Gastroesophageal sphincter (tissue), 4 donors: Measurements from ENCODE around the gene ITLN1. TPM values are rescaled to one million over a fixed set of nuclear protein-coding genes. Genes with fewer than 3 reads are reported as not detected.
"Not testable (repeated sequence)": the region's sequence is repeated elsewhere in the genome, so short reads cannot be mapped to it uniquely, and the experiment has no call there.

Experiments
- ATAC-seq: fragments of 150-250 bp; one replicate; pipeline ENCODE4 v1.9.1; 2016; ENCODE audit warnings: mild to moderate bottlenecking, moderate library complexity
- H3K27ac ChIP-seq, 4 donors: fragments of 200-600 bp; sonication (generic) in 3 of 4; 1 replicate in 3 of 4; 2 replicates in 1 of 4; pipeline ENCODE4 v1.5.1; 2016 to 2019
- H3K27me3 ChIP-seq: fragments of 200-600 bp; sonication (generic); one replicate; pipeline ENCODE4 v1.5.1; 2019
- H3K36me3 ChIP-seq, 2 donors: fragments of 200-600 bp; sonication (generic); one replicate each; pipeline ENCODE4 v1.5.1; 2019; ENCODE audit warnings: control low read depth in 1 of 2
- H3K4me1 ChIP-seq, 3 donors: fragments of 200-600 bp; sonication (generic); 1 replicate in 2 of 3; 2 replicates in 1 of 3; pipeline ENCODE4 v1.5.1; 2016 to 2019; ENCODE audit warnings: control low read depth in 2 of 3
- H3K4me3 ChIP-seq, 2 donors: fragments of 200-600 bp; sonication (generic); one replicate each; pipeline ENCODE4 v1.5.1; 2019; ENCODE audit warnings: mild to moderate bottlenecking in 1 of 2, moderate library complexity in 1 of 2
- H3K9me3 ChIP-seq, 3 donors: fragments of 200-600 bp; sonication (generic); one replicate each; pipeline ENCODE4 v1.5.1; 2017 to 2019; ENCODE audit warnings: control low read depth in 2 of 3
- EP300 ChIP-seq: sonication (generic); formaldehyde crosslinking; IDR thresholded peaks from one replicate; pipeline ENCODE4 v1.6.1; 2017; ENCODE audit warnings: antibody characterized with exemption, mild to moderate bottlenecking
- POLR2A ChIP-seq, 2 donors: fragments of 450-650 bp; IDR thresholded peaks; one replicate each; pipeline ENCODE4 v1.6.1; 2017; ENCODE audit warnings: antibody characterized with exemption in 2 of 2, mild to moderate bottlenecking in 2 of 2, moderate library complexity in 1 of 2
- POLR2AphosphoS5 ChIP-seq: sonication (generic); formaldehyde crosslinking; IDR thresholded peaks from one replicate; pipeline ENCODE4 v1.6.1; 2017; ENCODE audit warnings: antibody characterized with exemption
- WGBS, 2 donors: methylation state at CpG; one replicate each; pipeline ENCODE4 v1.1.5; 2018; ENCODE audit warnings: low coverage in 1 of 2; 5-methylcytosine and 5-hydroxymethylcytosine counted together
- total RNA-seq, 4 donors: library from RNA; depleted of rRNA; stranded (reverse); fragments of >200 nt; gene quantifications; one replicate each; pipeline ENCODE4 v1.1.0, GENCODE V29; 2016
- TF ChIP-seq, protein P1 (sequence below), 4 experiments: fragments of 200-600 bp in 2 of 4; fragments of 450-650 bp in 2 of 4; sonication (generic) in 1 of 4; IDR thresholded peaks; one replicate each; pipeline ENCODE4 v1.5.1; 2017 to 2019; ENCODE audit warnings: antibody characterized with exemption in 4 of 4, mild to moderate bottlenecking in 2 of 4, moderate library complexity in 2 of 4

ITLN1 gene
- total RNA-seq, 4 donors from 2014 or later: 0.46 to 1.9 TPM; not detected in 2

DNA sequence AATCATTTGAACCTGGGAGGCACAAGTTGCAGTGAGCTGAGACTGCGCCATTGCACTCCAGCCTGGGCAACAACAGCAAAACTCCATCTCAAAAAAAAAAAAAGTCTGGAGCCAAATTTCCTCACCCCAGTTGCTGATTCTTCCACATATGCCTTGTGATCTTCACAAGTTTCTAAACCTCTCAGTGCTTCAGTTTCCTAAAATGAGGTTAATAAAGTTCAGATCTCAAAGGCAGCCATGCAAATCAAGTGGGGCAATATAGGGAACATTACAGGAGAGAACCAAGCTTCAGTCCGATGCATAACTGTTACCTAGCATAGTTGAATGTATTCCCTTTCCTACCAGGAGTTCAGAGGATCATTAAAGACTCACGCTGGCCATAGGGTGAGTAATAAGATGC is 4.8 kb downstream of the ITLN1 start:
- Histone ChIP-seq H3K9me3 (no peaks in the 10 kb centered on the region), H3K36me3 (no peaks in the 10 kb centered on the region), H3K27ac (no peak overlapping the region), H3K27me3 (no peaks in the 10 kb centered on the region), H3K4me1 (no peaks in the 10 kb centered on the region), H3K4me3 (no peak overlapping the region)
- TF ChIP-seq, protein P1, sequence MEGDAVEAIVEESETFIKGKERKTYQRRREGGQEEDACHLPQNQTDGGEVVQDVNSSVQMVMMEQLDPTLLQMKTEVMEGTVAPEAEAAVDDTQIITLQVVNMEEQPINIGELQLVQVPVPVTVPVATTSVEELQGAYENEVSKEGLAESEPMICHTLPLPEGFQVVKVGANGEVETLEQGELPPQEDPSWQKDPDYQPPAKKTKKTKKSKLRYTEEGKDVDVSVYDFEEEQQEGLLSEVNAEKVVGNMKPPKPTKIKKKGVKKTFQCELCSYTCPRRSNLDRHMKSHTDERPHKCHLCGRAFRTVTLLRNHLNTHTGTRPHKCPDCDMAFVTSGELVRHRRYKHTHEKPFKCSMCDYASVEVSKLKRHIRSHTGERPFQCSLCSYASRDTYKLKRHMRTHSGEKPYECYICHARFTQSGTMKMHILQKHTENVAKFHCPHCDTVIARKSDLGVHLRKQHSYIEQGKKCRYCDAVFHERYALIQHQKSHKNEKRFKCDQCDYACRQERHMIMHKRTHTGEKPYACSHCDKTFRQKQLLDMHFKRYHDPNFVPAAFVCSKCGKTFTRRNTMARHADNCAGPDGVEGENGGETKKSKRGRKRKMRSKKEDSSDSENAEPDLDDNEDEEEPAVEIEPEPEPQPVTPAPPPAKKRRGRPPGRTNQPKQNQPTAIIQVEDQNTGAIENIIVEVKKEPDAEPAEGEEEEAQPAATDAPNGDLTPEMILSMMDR (IDR thresholded peaks at IDR 0.05): no peak
- TF ChIP-seq POLR2A (IDR thresholded peaks at IDR 0.05) (no peak), EP300 (no peak), POLR2AphosphoS5 (no peak)
- WGBS, 2 donors: 65 to 72% methylated on average over 2 of the region's 3 CpGs
- no peak for ATAC-seq

DNA sequence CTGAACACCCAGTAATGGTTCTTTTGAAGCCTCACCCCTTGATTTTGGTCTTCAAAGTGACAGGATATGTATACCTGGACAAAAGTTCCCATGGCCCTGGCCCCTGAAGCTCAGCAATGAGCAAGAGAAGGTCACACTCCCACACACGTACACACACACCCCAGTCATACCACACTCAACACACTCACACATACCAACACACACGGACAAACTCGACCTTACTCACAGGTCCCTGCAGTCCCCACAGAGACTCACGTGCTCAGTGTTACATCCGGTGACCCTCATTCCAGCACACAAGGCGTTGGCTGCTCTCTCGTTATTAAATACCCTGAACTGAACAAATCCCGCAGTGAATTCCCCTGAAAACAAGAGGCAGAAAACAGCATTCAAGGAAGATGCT is 5.9 kb downstream of the ITLN1 start:
- no peaks in the 10 kb centered on the region for H3K9me3 ChIP-seq
- no peaks in the 10 kb centered on the region for H3K27me3 ChIP-seq
- WGBS, 2 donors: no CpG with 5 or more reads among the region's 8 CpGs
- H3K27ac ChIP-seq: no peak overlapping the region
- no peak for ATAC-seq
- no peaks in the 10 kb centered on the region for H3K36me3 ChIP-seq
- no peak overlapping the region for H3K4me3 ChIP-seq
- TF ChIP-seq POLR2A (IDR thresholded peaks at IDR 0.05) (no peak), EP300 (no peak), POLR2AphosphoS5 (no peak)
- TF ChIP-seq, protein P1 (IDR thresholded peaks at IDR 0.05): no peak
- H3K4me1 ChIP-seq: no peaks in the 10 kb centered on the region

DNA sequence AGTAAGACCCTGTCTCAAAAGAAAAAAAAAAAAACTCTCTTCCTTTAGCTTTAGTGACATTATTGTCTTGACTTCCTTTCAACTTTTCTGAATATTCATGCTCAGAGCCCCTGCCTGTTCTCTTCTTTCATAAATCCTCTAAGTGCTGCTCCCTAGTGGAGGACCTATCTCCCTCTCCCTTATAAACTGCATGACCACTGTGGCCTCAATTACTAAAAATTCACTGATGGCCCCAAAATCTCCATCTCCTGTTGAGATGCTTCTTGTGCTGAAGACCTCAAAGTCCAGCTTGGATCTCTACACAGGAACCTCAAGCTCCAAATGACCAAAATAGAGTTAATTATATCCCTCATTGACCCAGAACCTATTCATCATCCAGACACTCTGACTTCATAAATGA is 7.8 kb downstream of the ITLN1 start:
- ATAC-seq: no peak
- Histone ChIP-seq H3K27me3 (peaks cover 3% of the 10 kb centered on the region), H3K9me3 (no peaks in the 10 kb centered on the region), H3K36me3 (no peaks in the 10 kb centered on the region), H3K4me1 (no peaks in the 10 kb centered on the region), H3K4me3 (no peak overlapping the region), H3K27ac (no peak overlapping the region)
- no peak for TF ChIP-seq POLR2A (IDR thresholded peaks at IDR 0.05)
- no peak for TF ChIP-seq POLR2AphosphoS5

DNA sequence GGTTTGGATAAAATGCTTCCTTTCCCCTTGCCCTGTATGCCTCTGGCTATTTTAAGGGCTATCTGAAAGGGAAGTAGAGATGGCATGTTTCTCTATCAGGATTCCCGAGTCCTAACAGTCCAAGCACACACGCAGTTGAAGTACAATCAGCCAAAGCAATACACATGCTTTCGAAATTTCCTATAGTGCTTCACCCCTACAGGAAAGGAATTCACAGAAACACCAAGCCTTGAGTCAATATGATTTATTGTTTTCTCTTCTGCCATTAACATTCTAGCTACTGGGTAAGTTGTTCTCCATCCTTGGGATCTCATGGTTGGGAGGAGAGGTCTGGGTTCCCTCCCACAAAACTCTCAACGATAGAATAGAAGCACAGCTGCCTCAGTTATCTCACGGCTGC is 8.7 kb downstream of the ITLN1 start:
- no peaks in the 10 kb centered on the region for H3K36me3 ChIP-seq
- H3K4me1 ChIP-seq: no peaks in the 10 kb centered on the region
- ATAC-seq: no peak
- no peak overlapping the region for H3K27ac ChIP-seq
- no peaks in the 10 kb centered on the region for H3K9me3 ChIP-seq
- H3K27me3 ChIP-seq: peaks cover 4% of the 10 kb centered on the region
- H3K4me3 ChIP-seq: no peak overlapping the region
- TF ChIP-seq POLR2AphosphoS5: no peak
- TF ChIP-seq, protein P1 (IDR thresholded peaks at IDR 0.05): no peak
- TF ChIP-seq EP300: no peak
- TF ChIP-seq POLR2A (IDR thresholded peaks at IDR 0.05): no peak
- WGBS, 2 donors: 70% methylated on average over 4 of the region's 5 CpGs; no CpG with 5 or more reads in 1 of the 2 donors

DNA sequence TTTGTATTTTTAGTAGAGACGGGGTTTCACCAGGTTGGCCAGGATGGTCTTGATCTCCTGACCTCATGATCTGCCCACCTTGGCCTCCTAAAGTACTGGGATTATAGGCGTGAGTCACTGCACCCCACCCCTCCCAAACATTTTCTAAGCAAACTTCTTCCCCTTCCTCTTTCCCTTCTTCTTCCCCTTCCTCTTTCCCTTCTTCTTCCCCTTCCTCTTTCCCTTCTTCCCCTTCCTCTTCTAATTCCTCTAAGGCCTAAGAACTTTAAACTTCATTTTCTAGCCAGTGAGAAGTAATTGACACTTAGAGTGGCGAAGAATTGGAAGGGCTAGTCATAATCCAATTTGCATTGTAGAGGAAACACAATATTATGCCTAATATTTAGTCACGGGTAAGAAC is 9.4 kb downstream of the ITLN1 start:
- H3K4me1 ChIP-seq, H3K36me3 ChIP-seq, H3K4me3 ChIP-seq, ATAC-seq, H3K27me3 ChIP-seq, H3K9me3 ChIP-seq, H3K27ac ChIP-seq: not testable (repeated sequence)
- 62 to 68% methylated on average over 3 to 4 of the region's 4 CpGs for WGBS, 2 donors

DNA sequence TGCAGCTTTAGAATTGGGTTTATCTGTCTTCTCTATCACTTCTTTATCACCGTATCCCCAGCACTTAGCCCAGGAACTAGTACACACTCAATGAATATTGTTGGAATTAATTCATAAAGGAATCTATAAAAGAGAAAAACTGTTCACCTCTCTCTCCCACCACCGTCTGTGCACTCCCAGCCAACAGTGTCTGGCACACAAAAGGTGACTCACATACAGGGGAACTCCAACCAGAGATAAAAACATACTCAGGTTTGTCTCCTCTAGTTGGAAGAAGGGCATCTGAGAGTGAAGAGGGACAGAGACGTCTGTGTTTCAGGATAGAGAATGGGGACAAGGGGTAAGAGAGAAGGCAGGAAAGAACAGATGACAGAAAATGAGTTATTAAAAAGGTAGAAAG is 10.0 kb downstream of the ITLN1 start:
- Histone ChIP-seq H3K4me3 (no peak overlapping the region), H3K27ac (no peak overlapping the region), H3K9me3 (no peaks in the 10 kb centered on the region), H3K36me3 (no peaks in the 10 kb centered on the region), H3K4me1 (no peaks in the 10 kb centered on the region), H3K27me3 (peaks cover 4% of the 10 kb centered on the region)
- no peak for ATAC-seq
- no peak for TF ChIP-seq POLR2AphosphoS5
- WGBS, 2 donors: 45 to 66% methylated on average over 1 to 3 of the region's 3 CpGs

DNA sequence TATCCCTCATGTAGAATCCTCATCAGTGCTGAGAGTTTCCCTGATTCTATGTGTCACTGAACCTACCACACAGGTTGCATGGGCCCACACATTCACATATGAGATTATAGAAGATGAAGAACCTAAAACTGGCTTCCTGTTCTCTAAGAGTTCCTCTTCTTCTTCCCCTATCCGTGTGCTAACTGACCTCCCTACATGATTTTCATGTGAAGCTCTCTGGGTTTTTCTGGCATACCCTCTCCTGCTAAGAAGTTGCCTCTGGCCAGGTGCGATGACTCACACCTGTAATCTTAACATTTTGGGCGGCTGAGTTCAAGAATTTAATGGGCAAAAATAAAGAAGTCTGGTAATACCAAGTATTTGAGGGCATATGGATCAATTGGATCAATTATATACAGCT is 16.8 kb downstream of the ITLN1 start:
- H3K9me3 ChIP-seq: no peaks in the 10 kb centered on the region
- no peaks in the 10 kb centered on the region for H3K4me1 ChIP-seq
- peaks cover 4% of the 10 kb centered on the region for H3K27me3 ChIP-seq
- H3K36me3 ChIP-seq: no peaks in the 10 kb centered on the region
- ATAC-seq: no peak
- no peak overlapping the region for H3K4me3 ChIP-seq
- no peak overlapping the region for H3K27ac ChIP-seq
- TF ChIP-seq EP300: no peak
- no peak for TF ChIP-seq POLR2AphosphoS5
- TF ChIP-seq POLR2A (IDR thresholded peaks at IDR 0.05): no peak
- TF ChIP-seq, protein P1 (IDR thresholded peaks at IDR 0.05): no peak
- WGBS, 2 donors: 68 to 80% methylated on average over 1 to 2 of the region's 3 CpGs

DNA sequence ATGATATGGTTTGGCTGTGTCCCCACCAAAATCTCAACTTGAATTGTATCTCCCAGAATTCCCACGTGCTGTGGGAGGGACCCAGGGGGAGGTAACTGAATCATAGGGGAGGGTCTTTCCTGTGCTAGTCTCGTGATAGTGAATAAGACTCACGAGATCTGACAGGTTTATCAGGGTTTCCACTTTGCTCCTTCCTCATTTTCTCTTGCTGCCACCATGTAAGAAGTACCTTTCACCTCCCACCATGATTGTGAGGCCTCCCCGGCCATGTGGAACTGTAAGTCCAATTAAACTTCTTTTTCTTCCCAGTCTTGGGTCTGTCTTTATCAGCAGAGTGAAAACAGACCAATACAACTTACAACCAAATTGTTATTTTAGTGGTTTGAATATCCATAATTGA is 17.3 kb downstream of the ITLN1 start:
- not testable (repeated sequence) for H3K27me3 ChIP-seq, H3K4me3 ChIP-seq, H3K4me1 ChIP-seq, ATAC-seq, H3K9me3 ChIP-seq, H3K27ac ChIP-seq, H3K36me3 ChIP-seq
- 5 to 15% methylated on average over 3 to 4 of the region's 4 CpGs for WGBS, 2 donors
